Heart right ventricle (tissue), 16 donors: ENCODE data around the gene HCN3. TPM values are rescaled to one million over a fixed set of nuclear protein-coding genes. Genes with fewer than 3 reads are reported as not detected.

Source experiments
- ATAC-seq, 8 donors: fragments of 200-7000 bp; cut with Tn5 transposase; one replicate each; pipeline ENCODE4 v1.9.1; 2020; ENCODE audit warnings: mild to moderate bottlenecking in 8 of 8, moderate library complexity in 8 of 8, moderate number of reproducible peaks in 1 of 8
- DNase-seq, 2 donors: peaks; one replicate each; pipeline ENCODE4 v3.0.0-alpha.2; 2020
- H3K27ac ChIP-seq, 10 donors: fragments of 200-600 bp; sonication (generic) in 2 of 10; one replicate each; pipeline versions ENCODE4 v1.5.0 to v1.8.0; 2020 to 2022; ENCODE audit warnings: mild to moderate bottlenecking in 3 of 10
- H3K27me3 ChIP-seq, 7 donors: fragments of 200-600 bp; one replicate each; pipeline ENCODE4 v1.8.0; 2021 to 2022; ENCODE audit warnings: mild to moderate bottlenecking in 2 of 7
- H3K36me3 ChIP-seq, 9 donors: fragments of 200-600 bp; sonication (generic) in 1 of 9; one replicate each; pipeline versions ENCODE4 v1.5.0 to v1.8.0; 2020 to 2022; ENCODE audit warnings: mild to moderate bottlenecking in 2 of 9
- H3K4me1 ChIP-seq, 9 donors: fragments of 200-600 bp; sonication (generic) in 1 of 9; one replicate each; pipeline versions ENCODE4 v1.5.0 to v1.8.0; 2020 to 2022; ENCODE audit warnings: mild to moderate bottlenecking in 4 of 9
- H3K4me3 ChIP-seq, 10 donors: fragments of 200-600 bp; sonication (generic) in 2 of 10; one replicate each; pipeline versions ENCODE4 v1.5.0 to v1.8.0; 2020 to 2022; ENCODE audit warnings: mild to moderate bottlenecking in 7 of 10, moderate library complexity in 2 of 10
- H3K9me3 ChIP-seq, 11 donors: fragments of 200-600 bp in 10 of 11; sonication (generic) in 2 of 11; one replicate each; pipeline versions ENCODE4 v1.5.0 to v1.8.0; 2013 to 2022; ENCODE audit warnings: mild to moderate bottlenecking in 2 of 11, control low read depth in 1 of 11, moderate library complexity in 1 of 11
- WGBS, 2 donors: extraction: QIAGEN DNeasy Blood & Tissue Kit; methylation state at CpG; one replicate each; pipeline ENCODE4 v1.1.7; 2013; ENCODE audit warnings: inconsistent platforms in 1 of 2; 5-methylcytosine and 5-hydroxymethylcytosine counted together
- intact Hi-C, 10 donors: fragments of 100-400 bp; cut with DNase I; formaldehyde crosslinking; loops; one replicate each; pipeline versions ENCODE4 v1.11.1 to v1.14.2; 2022
- polyA plus RNA-seq, 2 donors: library from polyadenylated mRNA; stranded (reverse); fragments of 200-250 nt; gene quantifications; one replicate each; pipeline ENCODE4 v1.2.3, GENCODE V29; 2013
- total RNA-seq, 10 donors: library from RNA; stranded (reverse); fragmentation: NEBNext Ultra II Directional in 3 of 10; extraction: Animal tissue kit (Norgen Biotek cat#: 25700) in 3 of 10; gene quantifications; one replicate each; pipeline versions ENCODE4 v1.2.1 to v1.2.4, GENCODE V29; 2021 to 2023
- TF ChIP-seq, protein P1 (sequence below), 9 donors: fragments of 200-600 bp; sonication (generic) in 2 of 9; IDR thresholded peaks; one replicate each; pipeline versions ENCODE4 v1.5.0 to v1.8.0; 2021 to 2022; ENCODE audit warnings: antibody characterized with exemption in 9 of 9, mild to moderate bottlenecking in 5 of 9, moderate library complexity in 1 of 9
- donor health status: Arrhythmogenic right ventricular cardiomyopathy.
- donor health status: ischemic (EF 13 %, LVEDD 7.1; RV severe dilation, severe dysfunction).
- donor health status: healthy with polysubstance abuse.
- donor health status: DM: no; HTN: yes; CAD: no.
- donor health status: DM: no; HTN: no; CAD: no.
- donor health status: ischemic (EF 25% LVEDD 6.9; RV normal size, moderate dysfunction).
- donor health status: ischemic (EF 25% LVEDD 5.7; RV mildly dilated, moderate dysfunction).
- donor health status: healthy.
- donor health status: DM: yes; HTN: yes; CAD: no.
- donor health status: Ischemic cardiomyopathy.
- donor health status: ischemic (EF 35%, LVEDD 5.7; RV mildly dilated, moderate dysfunction).
- donor health status: nonischemic (EF 11% LVEDD 7.7; RV severe dilation, severe dysfunction).
- donor health status: DM: yes; HTN: yes; CAD: no.
- donor health status: PGD.
- donor health status: ischemic (EF 29% LVEDD 5.4; RV normal size, mild dysfunction).
- donor health status: nonischemic (EF 23%, LVEDD 6.1; RV moderate dilation, normal function).

The HCN3 gene
- total and polyA plus RNA-seq, 12 donors = 0.68 to 3.2 (median 1.0) TPM

DNA sequence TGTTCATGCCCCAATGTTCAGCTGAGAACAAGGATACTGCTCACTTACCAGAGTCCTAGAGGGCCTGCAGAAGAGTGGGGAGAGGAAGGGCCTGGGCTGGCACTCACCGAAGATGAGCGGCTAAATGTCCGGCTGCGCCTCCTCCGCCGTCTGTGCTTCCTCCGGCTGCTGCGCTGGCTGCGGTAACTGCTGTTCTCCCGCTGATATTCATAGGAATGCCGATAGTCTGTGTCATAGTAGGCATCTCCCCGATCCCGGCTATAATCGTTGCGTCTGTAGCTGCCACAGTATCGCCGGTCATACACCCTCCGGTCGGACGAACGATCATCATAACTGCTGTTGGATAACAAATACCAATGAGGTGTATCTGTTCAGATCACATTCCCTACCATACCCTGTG lies 7.9 kb upstream of the HCN3 start:
- no peak overlapping the region for H3K4me3 ChIP-seq
- peaks cover 7 to 46% (median 27%) of the 10 kb centered on the region in 9 donors for H3K4me1 ChIP-seq
- WGBS, 2 donors = 94 to 96% methylated on average over 21 of the region's 21 CpGs
- TF ChIP-seq, protein P1, sequence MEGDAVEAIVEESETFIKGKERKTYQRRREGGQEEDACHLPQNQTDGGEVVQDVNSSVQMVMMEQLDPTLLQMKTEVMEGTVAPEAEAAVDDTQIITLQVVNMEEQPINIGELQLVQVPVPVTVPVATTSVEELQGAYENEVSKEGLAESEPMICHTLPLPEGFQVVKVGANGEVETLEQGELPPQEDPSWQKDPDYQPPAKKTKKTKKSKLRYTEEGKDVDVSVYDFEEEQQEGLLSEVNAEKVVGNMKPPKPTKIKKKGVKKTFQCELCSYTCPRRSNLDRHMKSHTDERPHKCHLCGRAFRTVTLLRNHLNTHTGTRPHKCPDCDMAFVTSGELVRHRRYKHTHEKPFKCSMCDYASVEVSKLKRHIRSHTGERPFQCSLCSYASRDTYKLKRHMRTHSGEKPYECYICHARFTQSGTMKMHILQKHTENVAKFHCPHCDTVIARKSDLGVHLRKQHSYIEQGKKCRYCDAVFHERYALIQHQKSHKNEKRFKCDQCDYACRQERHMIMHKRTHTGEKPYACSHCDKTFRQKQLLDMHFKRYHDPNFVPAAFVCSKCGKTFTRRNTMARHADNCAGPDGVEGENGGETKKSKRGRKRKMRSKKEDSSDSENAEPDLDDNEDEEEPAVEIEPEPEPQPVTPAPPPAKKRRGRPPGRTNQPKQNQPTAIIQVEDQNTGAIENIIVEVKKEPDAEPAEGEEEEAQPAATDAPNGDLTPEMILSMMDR (IDR thresholded peaks at IDR 0.05) = no peak
- H3K9me3 ChIP-seq = no peaks in the 10 kb centered on the region
- DNase-seq (no peak), ATAC-seq (no peak)
- peaks cover 0 to 76% (median 57%) of the 10 kb centered on the region in 9 donors for H3K36me3 ChIP-seq
- intact Hi-C loops = no loop called here
- H3K27ac ChIP-seq = no peak overlapping the region
- H3K27me3 ChIP-seq = no peaks in the 10 kb centered on the region

DNA sequence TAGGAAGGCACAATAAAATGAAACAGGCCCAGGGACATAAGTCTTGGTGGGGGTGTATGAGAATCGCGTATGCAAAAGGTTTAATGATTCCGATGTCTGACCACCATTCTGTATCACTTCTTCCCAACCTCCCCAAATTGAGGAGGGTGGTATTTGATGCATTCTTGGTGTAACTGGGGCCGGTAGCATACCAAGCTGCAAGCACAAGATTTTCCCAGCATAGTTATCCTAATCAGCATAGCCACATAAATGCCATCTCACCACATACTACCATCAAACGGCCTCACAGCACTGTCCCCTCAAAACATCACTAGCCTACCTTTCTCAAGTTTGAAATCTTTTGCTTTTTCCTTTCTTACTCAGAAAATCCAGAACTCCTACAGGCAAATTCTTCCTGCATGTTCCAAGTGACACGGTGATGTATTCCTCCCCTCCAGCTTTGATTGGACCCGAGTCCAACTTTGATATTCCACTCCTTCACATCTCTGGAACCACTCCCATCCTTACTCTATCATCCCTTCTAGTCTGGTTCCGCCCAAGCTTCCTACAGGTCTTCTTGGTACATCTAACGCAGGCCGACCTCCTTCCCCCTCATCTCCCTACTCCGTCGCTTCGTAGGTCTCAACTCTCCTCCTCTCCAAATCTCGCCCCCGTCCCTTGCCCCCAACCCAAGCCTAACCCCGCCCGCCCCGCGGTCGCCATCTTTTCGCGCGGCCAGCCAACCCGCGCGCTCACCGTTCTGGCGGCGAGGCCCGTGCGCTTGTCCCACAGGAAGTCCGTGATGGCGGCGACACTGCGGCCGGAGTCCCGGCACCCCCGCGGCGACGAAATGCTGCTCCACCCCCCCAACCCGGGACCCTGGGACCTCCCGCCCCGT lies 4.6 kb upstream of the HCN3 start:
- peak overlapping the region; percentile 78 to 97 (median 92) for H3K27ac ChIP-seq
- H3K36me3 ChIP-seq = peaks cover 0 to 43% (median 30%) of the 10 kb centered on the region in 9 donors
- TF ChIP-seq, protein P1 (IDR thresholded peaks at IDR 0.05) = no peak
- 3 to 4% methylated on average over 44 of the region's 44 CpGs for WGBS, 2 donors
- H3K4me3 ChIP-seq = peak overlapping the region; percentile 19 to 88 (median 76)
- no peaks in the 10 kb centered on the region for H3K9me3 ChIP-seq
- ATAC-seq (peak; percentile 23 to 72 (median 31)), DNase-seq (no peak)
- H3K27me3 ChIP-seq = no peaks in the 10 kb centered on the region
- intact Hi-C loops = loop anchor here in 3 of 10 donors (2.0 to 5.0 kb wide), 2 partner anchors 35 to 36 kb away; partner anchors contain the start of gene FDPS (in 3 of the 3)
- H3K4me1 ChIP-seq = peaks cover 11 to 44% (median 35%) of the 10 kb centered on the region in 9 donors

DNA sequence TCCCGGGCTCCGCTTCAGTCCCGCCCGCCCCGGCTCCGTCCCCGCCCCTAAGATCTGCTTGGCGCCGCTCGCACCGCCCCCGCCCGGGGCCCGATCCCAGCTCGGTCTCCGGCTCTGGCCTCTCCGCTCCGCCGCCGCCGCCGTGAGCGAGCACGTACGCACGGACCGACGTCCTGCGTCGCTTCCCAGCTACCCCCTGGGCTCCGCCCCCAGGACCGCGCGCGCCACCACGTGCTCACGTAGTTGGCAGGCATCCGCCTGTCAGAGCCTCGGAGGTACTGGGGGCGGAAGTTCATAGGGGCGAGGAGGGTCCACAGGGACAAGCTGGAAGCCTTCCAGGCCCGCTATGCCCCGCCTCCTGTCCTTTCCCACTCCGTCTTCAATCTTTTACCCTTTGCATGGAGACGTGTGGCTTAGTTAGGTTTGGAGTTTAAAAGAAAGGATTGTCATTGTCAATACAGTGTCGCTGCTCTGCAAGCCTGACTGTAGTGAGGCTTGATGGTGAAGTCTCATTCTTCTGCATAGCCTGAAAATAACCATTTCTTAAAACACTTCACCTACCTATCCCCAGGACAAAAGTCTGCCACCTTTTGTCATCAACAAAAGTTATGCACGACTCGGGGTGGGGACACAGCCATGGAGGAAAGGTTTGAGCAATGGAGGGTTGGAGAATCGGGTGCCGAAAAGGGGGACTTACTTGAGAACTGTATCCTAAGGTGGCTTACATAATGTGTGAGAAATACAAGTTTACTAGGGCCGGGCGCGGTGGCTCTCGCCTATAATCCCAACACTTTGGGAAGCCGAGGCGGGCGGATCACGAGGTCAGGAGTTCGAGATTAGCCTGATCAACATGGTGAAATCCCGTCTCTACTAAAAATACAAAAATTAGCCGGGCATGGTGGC lies 3.7 kb upstream of the HCN3 start, which contains the start of gene CLK2:
Gene CLK2 (minus strand): TSS at position 162 of the 903 bp plus-strand sequence. CDS start 2,527 bp downstream, outside the sequence.
- no peaks in the 10 kb centered on the region for H3K27me3 ChIP-seq
- TF ChIP-seq, protein P1 (IDR thresholded peaks at IDR 0.05) = no peak
- ATAC-seq (peak; percentile 92 to 95 (median 94)), DNase-seq (peak; percentile 96 to 98)
- WGBS, 2 donors = 13 to 14% methylated on average over 55 to 61 of the region's 61 CpGs
- H3K9me3 ChIP-seq = no peaks in the 10 kb centered on the region
- peaks cover 11 to 48% (median 40%) of the 10 kb centered on the region in 9 donors for H3K4me1 ChIP-seq
- intact Hi-C loops = loop anchor here in 3 of 10 donors (2.0 to 5.0 kb wide), 2 partner anchors 34 to 35 kb away; partner anchors contain the start of gene FDPS (in 3 of the 3)
- H3K36me3 ChIP-seq = peaks cover 0 to 34% (median 21%) of the 10 kb centered on the region in 9 donors
- H3K27ac ChIP-seq = peak within 1 kb of the TSS; percentile 78 to 97 (median 92)
- peak within 1 kb of the TSS; percentile 19 to 88 (median 76) for H3K4me3 ChIP-seq
